GM23248 (cell line): ENCODE data around the gene HBP1. TPM values are rescaled to one million over a fixed set of nuclear protein-coding genes. Genes with fewer than 3 reads are reported as not detected.

Experiments used
- DNase-seq: peaks from one replicate; pipeline ENCODE4 v3.0.0-alpha.2; 2015
- H2AFZ ChIP-seq: fragments of 200-600 bp; sonication (generic); 2 replicates; pipeline ENCODE4 v1.6.1; 2016; ENCODE audit warnings: antibody characterized with exemption
- H3F3A ChIP-seq: fragments of 200-600 bp; sonication (generic); 2 replicates; pipeline ENCODE4 v1.6.1; 2016; ENCODE audit warnings: mild to moderate bottlenecking, antibody characterized with exemption, mixed run types; ENCODE audit not compliant: insufficient read depth
- H3K27ac ChIP-seq: fragments of 200-600 bp; sonication (generic); 2 replicates; pipeline ENCODE4 v1.5.1; 2016; ENCODE audit warnings: mild to moderate bottlenecking
- H3K27me3 ChIP-seq: fragments of 200-600 bp; sonication (generic); replicated peaks from 2 replicates; pipeline ENCODE4 v1.6.1; 2016; ENCODE audit warnings: mild to moderate bottlenecking; ENCODE audit not compliant: insufficient read depth
- H3K36me3 ChIP-seq: fragments of 200-600 bp; sonication (generic); 2 replicates; pipeline ENCODE4 v1.6.1; 2016; ENCODE audit warnings: low read depth, mild to moderate bottlenecking
- H3K4me1 ChIP-seq: fragments of 200-600 bp; sonication (generic); 2 replicates; pipeline ENCODE4 v1.6.1; 2016; ENCODE audit warnings: mild to moderate bottlenecking; ENCODE audit not compliant: insufficient read depth
- H3K4me2 ChIP-seq: fragments of 200-600 bp; sonication (generic); one replicate; pipeline ENCODE4 v1.6.1; 2016; ENCODE audit warnings: mild to moderate bottlenecking; ENCODE audit not compliant: unreplicated experiment
- H3K4me3 ChIP-seq: fragments of 200-600 bp; sonication (generic); 2 replicates; pipeline ENCODE4 v1.5.1; 2016; ENCODE audit warnings: mild to moderate bottlenecking
- H3K79me2 ChIP-seq: fragments of 200-600 bp; sonication (generic); 2 replicates; pipeline ENCODE4 v1.6.1; 2016; ENCODE audit warnings: mild to moderate bottlenecking; ENCODE audit not compliant: insufficient read depth
- H3K9ac ChIP-seq: fragments of 200-600 bp; sonication (generic); 2 replicates; pipeline ENCODE4 v1.6.1; 2016; ENCODE audit warnings: mild to moderate bottlenecking
- H3K9me2 ChIP-seq: fragments of 200-600 bp; sonication (generic); 2 replicates; pipeline ENCODE4 v1.6.1; 2016; ENCODE audit warnings: mixed run types, mild to moderate bottlenecking, moderate library complexity; ENCODE audit not compliant: insufficient read depth
- H3K9me3 ChIP-seq: fragments of 200-600 bp; sonication (generic); one replicate; pipeline ENCODE4 v1.6.1; 2017; ENCODE audit warnings: low read depth
- H4K20me1 ChIP-seq: fragments of 200-600 bp; sonication (generic); 2 replicates; pipeline ENCODE4 v1.6.0; 2016; ENCODE audit not compliant: insufficient read depth
- EZH2 ChIP-seq: fragments of 200-600 bp; sonication (generic); IDR thresholded peaks from 2 replicates; pipeline ENCODE4 v1.6.1; 2018; ENCODE audit warnings: antibody characterized with exemption, mild to moderate bottlenecking; ENCODE audit not compliant: insufficient read depth, poor library complexity, severe bottlenecking
- EZH2phosphoT487 ChIP-seq: fragments of 200-600 bp; sonication (generic); IDR thresholded peaks from 2 replicates; pipeline ENCODE4 v1.6.1; 2018; ENCODE audit warnings: antibody characterized with exemption, moderate library complexity, mild to moderate bottlenecking, low read depth; ENCODE audit not compliant: insufficient read depth
- WGBS, 2 experiments: methylation state at CpG; one replicate each; pipeline ENCODE4 v1.1.6; 2015 to 2017; ENCODE audit warnings: low lambda C conversion rate in 2 of 2, low coverage in 1 of 2; ENCODE audit errors: missing lambda C conversion rate in 2 of 2; 5-methylcytosine and 5-hydroxymethylcytosine counted together
- in situ Hi-C: fragments of 300-500 bp; cut with MboI; formaldehyde crosslinking; loops from 2 replicates; pipeline ENCODE4 v1.15.0; 2020
- polyA plus RNA-seq: library from polyadenylated mRNA; unstranded; fragments of >200 nt; fragmentation: Nextera tagmentation; extraction: Ambion mirVana; gene quantifications from 2 replicates; pipeline ENCODE4 v1.2.1, GENCODE V29; 2016
- total RNA-seq: library from RNA; depleted of rRNA; stranded (reverse); fragments of >200 nt; shearing (Covaris generic); gene quantifications from 2 replicates; pipeline ENCODE4 v1.2.3, GENCODE V29; 2014

HBP1 gene
- total and polyA plus RNA-seq, 2 experiments from 2014 or later: 75.6 to 87.5 TPM

- H3K36me3 ChIP-seq: no peaks in the 10 kb centered on the region
- in situ Hi-C loops: loop anchor here (5.0 to 10.0 kb wide), 2 partner anchors 200 to 353 kb away; no protein-coding TSS in a partner anchor
- TF ChIP-seq EZH2 (no peak), EZH2phosphoT487 (no peak)
- H3K9me3 ChIP-seq: no peaks in the 10 kb centered on the region
- no peak overlapping the region for H3K27ac ChIP-seq
- H3K79me2 ChIP-seq: no peaks in the 10 kb centered on the region
- 0 out of 2 replicates have a peak overlapping the region, but pooled peaks have one; percentile 6 for H3K9ac ChIP-seq
- 14 to 20% methylated on average over 3 of the region's 3 CpGs for WGBS, 2 experiments
- no peaks in the 10 kb centered on the region for H3K27me3 ChIP-seq
- peak overlapping the region; percentile 43 for H3K4me2 ChIP-seq
- no peaks in the 10 kb centered on the region for H4K20me1 ChIP-seq
- H2AFZ ChIP-seq: peak overlapping the region; percentile 74
- peak; percentile 76 for DNase-seq
- H3F3A ChIP-seq: peaks cover 7% of the 10 kb centered on the region; the same call in 1 of the 2 replicates
- no peaks in the 10 kb centered on the region for H3K9me2 ChIP-seq
- H3K4me3 ChIP-seq: peak overlapping the region; percentile 18
- H3K4me1 ChIP-seq: peaks cover 16% of the 10 kb centered on the region
These were observed 21.1 kb upstream of the HBP1 start for GRCh38 chr7:107147464-107148393.

GRCh38 chr7:107148721-107149120 is 20.1 kb upstream of the HBP1 start:
- H3K9me3 ChIP-seq: no peaks in the 10 kb centered on the region
- no peak for TF ChIP-seq EZH2phosphoT487
- TF ChIP-seq EZH2: no peak
- no peak overlapping the region for H3K9ac ChIP-seq
- peaks cover 7% of the 10 kb centered on the region; the same call in 1 of the 2 replicates for H3F3A ChIP-seq
- no peak overlapping the region for H3K27ac ChIP-seq
- no peak overlapping the region for H2AFZ ChIP-seq
- no peaks in the 10 kb centered on the region for H3K79me2 ChIP-seq
- 92 to 96% methylated on average over 2 of the region's 2 CpGs for WGBS, 2 experiments
- no peak overlapping the region for H3K4me2 ChIP-seq
- no peaks in the 10 kb centered on the region for H3K36me3 ChIP-seq
- no peaks in the 10 kb centered on the region for H3K27me3 ChIP-seq
- H4K20me1 ChIP-seq: no peaks in the 10 kb centered on the region
- no peaks in the 10 kb centered on the region for H3K9me2 ChIP-seq
- peaks cover 16% of the 10 kb centered on the region for H3K4me1 ChIP-seq
- no peak overlapping the region for H3K4me3 ChIP-seq
- in situ Hi-C loops: loop anchor here (5.0 to 10.0 kb wide), 2 partner anchors 201 to 354 kb away; no protein-coding TSS in a partner anchor
- no peak for DNase-seq

- Histone ChIP-seq H3K27ac (no peak overlapping the region), H3K4me2 (no peak overlapping the region), H4K20me1 (no peaks in the 10 kb centered on the region), H3K79me2 (no peaks in the 10 kb centered on the region), H2AFZ (no peak overlapping the region), H3K4me1 (peaks cover 16% of the 10 kb centered on the region), H3K4me3 (no peak overlapping the region), H3F3A (peaks cover 7% of the 10 kb centered on the region; the same call in 1 of the 2 replicates), H3K9ac (no peak overlapping the region), H3K27me3 (no peaks in the 10 kb centered on the region), H3K9me2 (no peaks in the 10 kb centered on the region), H3K9me3 (no peaks in the 10 kb centered on the region), H3K36me3 (no peaks in the 10 kb centered on the region)
- 98 to 100% methylated on average over 1 of the region's 1 CpG for WGBS, 2 experiments
- TF ChIP-seq EZH2 (no peak), EZH2phosphoT487 (no peak)
- DNase-seq: no peak
- in situ Hi-C loops: loop anchor here (5.0 to 10.0 kb wide), 2 partner anchors 203 to 355 kb away; no protein-coding TSS in a partner anchor
These were observed 18.9 kb upstream of the HBP1 start for GRCh38 chr7:107149863-107150262.

- peak; percentile 69 for DNase-seq
- WGBS, 2 experiments: 14 to 15% methylated on average over 4 of the region's 4 CpGs
- Histone ChIP-seq H3K27me3 (no peaks in the 10 kb centered on the region), H3K79me2 (no peaks in the 10 kb centered on the region), H4K20me1 (no peaks in the 10 kb centered on the region), H3K9me3 (no peaks in the 10 kb centered on the region), H3K36me3 (no peaks in the 10 kb centered on the region), H3K9ac (no peak overlapping the region), H3K27ac (no peak overlapping the region), H3K4me1 (peaks cover 16% of the 10 kb centered on the region), H2AFZ (no peak overlapping the region), H3K4me2 (no peak overlapping the region), H3F3A (peaks cover 7% of the 10 kb centered on the region; the same call in 1 of the 2 replicates), H3K9me2 (no peaks in the 10 kb centered on the region), H3K4me3 (no peak overlapping the region)
- TF ChIP-seq EZH2: no peak
- no peak for TF ChIP-seq EZH2phosphoT487
- in situ Hi-C loops: no loop called here
These were observed 18.3 kb upstream of the HBP1 start for GRCh38 chr7:107150375-107151073.
